ENCODE results near the gene INCENP.

- no peak for TF ChIP-seq CTCF (conservative IDR thresholded peaks at IDR 0.05; ENCODE audit: low read length)
- no peak for TF ChIP-seq EZH2phosphoT487 (IDR thresholded peaks at IDR 0.05; ENCODE audit: borderline replicate concordance, low read depth, low read length)
Observed at GRCh38 chr11:62195945-62196344, 72.1 kb downstream of the INCENP start.

Measured in OCI-LY7 (cell line).